Measurements from ENCODE around the gene FBXW8.

Gene FBXW8

GRCh38 chr12:117019866-117020265, 109.1 kb downstream of the FBXW8 start (continued):
- TF ChIP-seq REST (tag by site-specific recombination; IDR thresholded peaks at IDR 0.05) (no peak), ZNF214 (tag by site-specific recombination; IDR thresholded peaks at IDR 0.05; ENCODE audit: borderline replicate concordance) (no peak), ZBTB26 (tag by site-specific recombination; optimal IDR thresholded peaks at IDR 0.05) (no peak), ZFP41 (tag by site-specific recombination; IDR thresholded peaks at IDR 0.05; ENCODE audit: borderline replicate concordance) (no peak), ZEB2 (tag by site-specific recombination; IDR thresholded peaks at IDR 0.05) (no peak), PRDM4 (tag by site-specific recombination; IDR thresholded peaks at IDR 0.05) (no peak), ZNF830 (tag by site-specific recombination; IDR thresholded peaks at IDR 0.05; ENCODE audit: low read depth) (no peak), ZNF335 (tag by site-specific recombination; conservative IDR thresholded peaks at IDR 0.05) (no peak)

DNA sequence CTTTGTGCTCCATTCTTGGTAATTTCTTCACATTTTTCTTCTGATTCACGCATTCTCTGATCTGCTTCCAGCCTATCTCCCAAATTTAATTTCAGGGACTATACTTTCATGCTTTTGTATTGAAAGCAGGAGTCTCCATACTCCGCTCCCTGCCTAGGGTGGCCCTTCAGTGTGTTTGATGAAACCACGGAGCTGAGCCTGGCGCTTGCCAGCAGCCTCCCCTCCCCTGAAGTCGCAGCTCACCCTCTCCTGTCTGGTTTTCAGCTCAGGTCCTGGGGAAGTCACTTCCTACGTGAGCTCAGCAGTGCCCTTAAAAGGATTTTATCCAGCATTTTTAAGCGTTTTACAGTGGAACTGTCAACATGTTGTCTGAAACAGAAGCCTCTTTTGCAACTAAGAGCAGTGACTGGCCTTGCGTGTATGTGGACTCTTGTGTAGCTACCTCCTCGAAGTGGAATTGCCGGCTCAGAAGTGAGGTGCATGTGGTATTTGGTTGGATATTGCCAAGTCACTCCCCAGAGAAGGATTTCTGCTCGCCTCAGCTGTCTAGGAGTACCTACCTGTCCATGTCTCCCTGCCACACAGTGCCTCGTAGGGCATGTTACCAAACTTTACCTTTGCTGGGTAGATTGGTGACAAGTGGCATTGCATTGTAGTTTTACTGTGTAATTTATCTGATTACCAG, 109.9 kb downstream of the FBXW8 start:
- H3K4me1 ChIP-seq (ENCODE audit: control insufficient read depth, insufficient read depth, low read length), result peaks cover 6% of the 10 kb centered on the region
- no peaks in the 10 kb centered on the region for H3K9me3 ChIP-seq (ENCODE audit: control insufficient read depth, insufficient read depth, low read depth, low read length)
- POLR2A ChIA-PET, result no interaction called here
- no peak overlapping the region for H3K4me3 ChIP-seq (ENCODE audit: low read depth, low read length)
- CTCF ChIA-PET, result interaction anchor here (0.6 to 1.5 kb wide), 4 partner anchors 74 to 317 kb away, joined by 3 to 9 read pairs (median 4); no protein-coding TSS in a partner anchor
- peaks cover 0 to 22% of the 10 kb centered on the region in 2 experiments; a peak in 1 of 3 replicates for H3K36me3 ChIP-seq (ENCODE audit: control insufficient read depth in 2 of 2, insufficient read depth in 1 of 2, low read length in 2 of 2)
- H3K27ac ChIP-seq (ENCODE audit: extremely low read depth, low read depth, low read length), result no peak overlapping the region
- TF ChIP-seq ZNF16 (tag by site-specific recombination; IDR thresholded peaks at IDR 0.05; ENCODE audit: low read depth) (no peak), ZNF626 (tag by site-specific recombination; IDR thresholded peaks at IDR 0.05) (no peak), ZBTB20 (tag by site-specific recombination; IDR thresholded peaks at IDR 0.05) (no peak), HOXD13 (CRISPR knock-in tag; IDR thresholded peaks at IDR 0.05; ENCODE audit: borderline replicate concordance) (no peak), KLF10 (tag by site-specific recombination; IDR thresholded peaks at IDR 0.05) (no peak), ZFHX2 (tag by site-specific recombination; conservative IDR thresholded peaks at IDR 0.05) (no peak), ZNF138 (tag by site-specific recombination; IDR thresholded peaks at IDR 0.05; ENCODE audit: borderline replicate concordance) (no peak), SALL2 (tag by site-specific recombination; IDR thresholded peaks at IDR 0.05; ENCODE audit: borderline replicate concordance) (no peak), HOXA7 (CRISPR knock-in tag; IDR thresholded peaks at IDR 0.05; ENCODE audit: borderline replicate concordance) (no peak)
- TF ChIP-seq, protein P1, sequence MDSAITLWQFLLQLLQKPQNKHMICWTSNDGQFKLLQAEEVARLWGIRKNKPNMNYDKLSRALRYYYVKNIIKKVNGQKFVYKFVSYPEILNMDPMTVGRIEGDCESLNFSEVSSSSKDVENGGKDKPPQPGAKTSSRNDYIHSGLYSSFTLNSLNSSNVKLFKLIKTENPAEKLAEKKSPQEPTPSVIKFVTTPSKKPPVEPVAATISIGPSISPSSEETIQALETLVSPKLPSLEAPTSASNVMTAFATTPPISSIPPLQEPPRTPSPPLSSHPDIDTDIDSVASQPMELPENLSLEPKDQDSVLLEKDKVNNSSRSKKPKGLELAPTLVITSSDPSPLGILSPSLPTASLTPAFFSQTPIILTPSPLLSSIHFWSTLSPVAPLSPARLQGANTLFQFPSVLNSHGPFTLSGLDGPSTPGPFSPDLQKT (IDR thresholded peaks at IDR 0.05; ENCODE audit: borderline replicate concordance, low read depth, low read length), result no peak
- TF ChIP-seq, protein P2, sequence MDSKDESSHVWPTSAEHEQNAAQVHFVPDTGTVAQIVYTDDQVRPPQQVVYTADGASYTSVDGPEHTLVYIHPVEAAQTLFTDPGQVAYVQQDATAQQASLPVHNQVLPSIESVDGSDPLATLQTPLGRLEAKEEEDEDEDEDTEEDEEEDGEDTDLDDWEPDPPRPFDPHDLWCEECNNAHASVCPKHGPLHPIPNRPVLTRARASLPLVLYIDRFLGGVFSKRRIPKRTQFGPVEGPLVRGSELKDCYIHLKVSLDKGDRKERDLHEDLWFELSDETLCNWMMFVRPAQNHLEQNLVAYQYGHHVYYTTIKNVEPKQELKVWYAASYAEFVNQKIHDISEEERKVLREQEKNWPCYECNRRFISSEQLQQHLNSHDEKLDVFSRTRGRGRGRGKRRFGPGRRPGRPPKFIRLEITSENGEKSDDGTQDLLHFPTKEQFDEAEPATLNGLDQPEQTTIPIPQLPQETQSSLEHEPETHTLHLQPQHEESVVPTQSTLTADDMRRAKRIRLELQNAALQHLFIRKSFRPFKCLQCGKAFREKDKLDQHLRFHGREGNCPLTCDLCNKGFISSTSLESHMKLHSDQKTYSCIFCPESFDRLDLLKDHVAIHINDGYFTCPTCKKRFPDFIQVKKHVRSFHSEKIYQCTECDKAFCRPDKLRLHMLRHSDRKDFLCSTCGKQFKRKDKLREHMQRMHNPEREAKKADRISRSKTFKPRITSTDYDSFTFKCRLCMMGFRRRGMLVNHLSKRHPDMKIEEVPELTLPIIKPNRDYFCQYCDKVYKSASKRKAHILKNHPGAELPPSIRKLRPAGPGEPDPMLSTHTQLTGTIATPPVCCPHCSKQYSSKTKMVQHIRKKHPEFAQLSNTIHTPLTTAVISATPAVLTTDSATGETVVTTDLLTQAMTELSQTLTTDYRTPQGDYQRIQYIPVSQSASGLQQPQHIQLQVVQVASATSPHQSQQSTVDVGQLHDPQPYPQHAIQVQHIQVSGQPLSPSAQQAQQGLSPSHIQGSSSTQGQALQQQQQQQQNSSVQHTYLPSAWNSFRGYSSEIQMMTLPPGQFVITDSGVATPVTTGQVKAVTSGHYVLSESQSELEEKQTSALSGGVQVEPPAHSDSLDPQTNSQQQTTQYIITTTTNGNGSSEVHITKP (tag by site-specific recombination; IDR thresholded peaks at IDR 0.05), result no peak
- TF ChIP-seq, protein P3, sequence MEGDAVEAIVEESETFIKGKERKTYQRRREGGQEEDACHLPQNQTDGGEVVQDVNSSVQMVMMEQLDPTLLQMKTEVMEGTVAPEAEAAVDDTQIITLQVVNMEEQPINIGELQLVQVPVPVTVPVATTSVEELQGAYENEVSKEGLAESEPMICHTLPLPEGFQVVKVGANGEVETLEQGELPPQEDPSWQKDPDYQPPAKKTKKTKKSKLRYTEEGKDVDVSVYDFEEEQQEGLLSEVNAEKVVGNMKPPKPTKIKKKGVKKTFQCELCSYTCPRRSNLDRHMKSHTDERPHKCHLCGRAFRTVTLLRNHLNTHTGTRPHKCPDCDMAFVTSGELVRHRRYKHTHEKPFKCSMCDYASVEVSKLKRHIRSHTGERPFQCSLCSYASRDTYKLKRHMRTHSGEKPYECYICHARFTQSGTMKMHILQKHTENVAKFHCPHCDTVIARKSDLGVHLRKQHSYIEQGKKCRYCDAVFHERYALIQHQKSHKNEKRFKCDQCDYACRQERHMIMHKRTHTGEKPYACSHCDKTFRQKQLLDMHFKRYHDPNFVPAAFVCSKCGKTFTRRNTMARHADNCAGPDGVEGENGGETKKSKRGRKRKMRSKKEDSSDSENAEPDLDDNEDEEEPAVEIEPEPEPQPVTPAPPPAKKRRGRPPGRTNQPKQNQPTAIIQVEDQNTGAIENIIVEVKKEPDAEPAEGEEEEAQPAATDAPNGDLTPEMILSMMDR (tag by site-specific recombination; IDR thresholded peaks at IDR 0.05), result no peak
- TF ChIP-seq, protein P4, sequence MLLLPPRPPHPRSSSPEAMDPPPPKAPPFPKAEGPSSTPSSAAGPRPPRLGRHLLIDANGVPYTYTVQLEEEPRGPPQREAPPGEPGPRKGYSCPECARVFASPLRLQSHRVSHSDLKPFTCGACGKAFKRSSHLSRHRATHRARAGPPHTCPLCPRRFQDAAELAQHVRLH (tag by site-specific recombination; IDR thresholded peaks at IDR 0.05), result no peak
